AML-193 (cell line): ENCODE measurements around the gene GLP2R.

Experiments used
- DNase-seq, 2 experiments: peaks; one replicate each; lab custom pipeline; 2025; lab: John Stamatoyannopoulos, UW

GLP2R gene

GRCh38 chr17:9922012-9922848 lies 96.5 kb downstream of the GLP2R start:
- no peak for DNase-seq

GRCh38 chr17:9924735-9925191 lies 99.0 kb downstream of the GLP2R start:
- DNase-seq, result peak; percentile 22 to 32

GRCh38 chr17:9925457-9925856 lies 99.7 kb downstream of the GLP2R start:
- no peak for DNase-seq

GRCh38 chr17:9926150-9926804 lies 100.6 kb downstream of the GLP2R start:
- no peak for DNase-seq

- no peak for DNase-seq
Observed at GRCh38 chr17:9928601-9929333, 103.0 kb downstream of the GLP2R start.

GRCh38 chr17:9929871-9930270 lies 104.1 kb downstream of the GLP2R start:
- DNase-seq, result no peak

- DNase-seq, result no peak
Observed at GRCh38 chr17:9931144-9931741, 105.5 kb downstream of the GLP2R start.

GRCh38 chr17:9932491-9932890 lies 106.8 kb downstream of the GLP2R start:
- DNase-seq, result no peak

GRCh38 chr17:9934331-9934730 lies 108.6 kb downstream of the GLP2R start:
- no peak for DNase-seq

- no peak for DNase-seq
Observed at GRCh38 chr17:9935408-9935807, 109.7 kb downstream of the GLP2R start.

- no peak for DNase-seq
Observed at GRCh38 chr17:9936095-9936494, 110.4 kb downstream of the GLP2R start.

- no peak for DNase-seq
Observed at GRCh38 chr17:9937241-9937761, 111.6 kb downstream of the GLP2R start.

GRCh38 chr17:9937901-9938300 lies 112.2 kb downstream of the GLP2R start:
- DNase-seq, result no peak

- DNase-seq, result no peak
Observed at GRCh38 chr17:9938764-9939163, 113.0 kb downstream of the GLP2R start.

- no peak for DNase-seq
Observed at GRCh38 chr17:9940841-9941240, 115.1 kb downstream of the GLP2R start.

GRCh38 chr17:9941305-9941704 lies 115.6 kb downstream of the GLP2R start:
- no peak for DNase-seq
